Brain microvascular endothelial cell (primary cell): ENCODE data around the gene HLA-DQA1.

Experiments used
- DNase-seq: peaks from one replicate; pipeline ENCODE4 v3.0.0-alpha.2; 2020
- H3K27ac ChIP-seq: fragments of 250-450 bp; sonication (Bioruptor Pico); 2 replicates; pipeline ENCODE4 v1.5.1; 2020; ENCODE audit warnings: mild to moderate bottlenecking, moderate library complexity
- H3K27me3 ChIP-seq: fragments of 250-450 bp; sonication (Bioruptor Pico); replicated peaks from 2 replicates; pipeline ENCODE4 v1.5.1; 2020; ENCODE audit warnings: mild to moderate bottlenecking
- H3K36me3 ChIP-seq: fragments of 250-450 bp; sonication (Bioruptor Pico); replicated peaks from 2 replicates; pipeline ENCODE4 v1.5.1; 2020; ENCODE audit warnings: mild to moderate bottlenecking
- H3K4me3 ChIP-seq: 2 replicates; pipeline ENCODE4 v1.5.1; 2011; ENCODE audit warnings: low read depth, mild to moderate bottlenecking, control low read depth, low read length, moderate library complexity
- in situ Hi-C: cut with HindIII; loops from 2 replicates; pipeline ENCODE4 v1.10.0; 2017; ENCODE audit warnings: low sequenced_read_pairs, low pct_ligation_motif_present
- TF ChIP-seq, protein P1 (sequence below): IDR thresholded peaks from 2 replicates; pipeline ENCODE4 v1.5.1; 2011; ENCODE audit warnings: low read depth, mild to moderate bottlenecking, moderate library complexity, low read length, control low read depth, inconsistent platforms; ENCODE audit errors: missing control alignments

HLA-DQA1 gene

GRCh38 chr6:32659856-32660595 lies 22.8 kb downstream of the HLA-DQA1 start:
- in situ Hi-C loops: loop anchor here (10.0 kb wide), 1 partner anchor 95 kb away; no protein-coding TSS in a partner anchor
- Histone ChIP-seq H3K27ac (no peak overlapping the region), H3K36me3 (no peaks in the 10 kb centered on the region), H3K27me3 (no peaks in the 10 kb centered on the region), H3K4me3 (no peak overlapping the region)
- TF ChIP-seq, protein P1, sequence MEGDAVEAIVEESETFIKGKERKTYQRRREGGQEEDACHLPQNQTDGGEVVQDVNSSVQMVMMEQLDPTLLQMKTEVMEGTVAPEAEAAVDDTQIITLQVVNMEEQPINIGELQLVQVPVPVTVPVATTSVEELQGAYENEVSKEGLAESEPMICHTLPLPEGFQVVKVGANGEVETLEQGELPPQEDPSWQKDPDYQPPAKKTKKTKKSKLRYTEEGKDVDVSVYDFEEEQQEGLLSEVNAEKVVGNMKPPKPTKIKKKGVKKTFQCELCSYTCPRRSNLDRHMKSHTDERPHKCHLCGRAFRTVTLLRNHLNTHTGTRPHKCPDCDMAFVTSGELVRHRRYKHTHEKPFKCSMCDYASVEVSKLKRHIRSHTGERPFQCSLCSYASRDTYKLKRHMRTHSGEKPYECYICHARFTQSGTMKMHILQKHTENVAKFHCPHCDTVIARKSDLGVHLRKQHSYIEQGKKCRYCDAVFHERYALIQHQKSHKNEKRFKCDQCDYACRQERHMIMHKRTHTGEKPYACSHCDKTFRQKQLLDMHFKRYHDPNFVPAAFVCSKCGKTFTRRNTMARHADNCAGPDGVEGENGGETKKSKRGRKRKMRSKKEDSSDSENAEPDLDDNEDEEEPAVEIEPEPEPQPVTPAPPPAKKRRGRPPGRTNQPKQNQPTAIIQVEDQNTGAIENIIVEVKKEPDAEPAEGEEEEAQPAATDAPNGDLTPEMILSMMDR: no peak
- no peak for DNase-seq

- DNase-seq: no peak
- in situ Hi-C loops: loop anchor here (10.0 kb wide), 1 partner anchor 93 kb away; no protein-coding TSS in a partner anchor
- H3K27me3 ChIP-seq: no peaks in the 10 kb centered on the region
- TF ChIP-seq, protein P1: no peak
- H3K27ac ChIP-seq: no peak overlapping the region
- H3K4me3 ChIP-seq: no peak overlapping the region
- no peaks in the 10 kb centered on the region for H3K36me3 ChIP-seq
Observed at GRCh38 chr6:32662099-32662498, 24.9 kb downstream of the HLA-DQA1 start.

GRCh38 chr6:32662836-32663235 lies 25.6 kb downstream of the HLA-DQA1 start:
- Histone ChIP-seq H3K27me3 (no peaks in the 10 kb centered on the region), H3K27ac (no peak overlapping the region), H3K4me3 (no peak overlapping the region), H3K36me3 (no peaks in the 10 kb centered on the region)
- no peak for DNase-seq
- in situ Hi-C loops: loop anchor here (10.0 kb wide), 1 partner anchor 92 kb away; no protein-coding TSS in a partner anchor
- TF ChIP-seq, protein P1: no peak

GRCh38 chr6:32664354-32664753 lies 27.1 kb downstream of the HLA-DQA1 start:
- H3K36me3 ChIP-seq: no peaks in the 10 kb centered on the region
- TF ChIP-seq, protein P1: no peak
- DNase-seq: no peak
- H3K27me3 ChIP-seq: no peaks in the 10 kb centered on the region
- no peak overlapping the region for H3K27ac ChIP-seq
- in situ Hi-C loops: loop anchor here (10.0 kb wide), 1 partner anchor 90 kb away; no protein-coding TSS in a partner anchor
- H3K4me3 ChIP-seq: no peak overlapping the region

- Histone ChIP-seq H3K4me3 (no peak overlapping the region), H3K27me3 (no peaks in the 10 kb centered on the region), H3K36me3 (no peaks in the 10 kb centered on the region), H3K27ac (no peak overlapping the region)
- TF ChIP-seq, protein P1: no peak
- in situ Hi-C loops: loop anchor here (10.0 kb wide), 1 partner anchor 90 kb away; no protein-coding TSS in a partner anchor
- DNase-seq: no peak
Observed at GRCh38 chr6:32664827-32665362, 27.7 kb downstream of the HLA-DQA1 start.
